Uterus (tissue), 4 donors: ENCODE measurements around the gene PES1. TPM values are rescaled to one million over a fixed set of nuclear protein-coding genes. Genes with fewer than 3 reads are reported as not detected.

Source experiments
- DNase-seq, 2 donors: peaks; one replicate each; pipeline ENCODE4 v3.0.0-alpha.2; 2019 to 2020
- H3K27ac ChIP-seq, 2 donors: fragments of 200-600 bp; sonication (generic); 1 replicate in 1 of 2; 2 replicates in 1 of 2; pipeline ENCODE4 v1.5.1; 2016 to 2018
- H3K27me3 ChIP-seq, 2 donors: fragments of 200-600 bp; sonication (generic); one replicate each; pipeline ENCODE4 v1.5.1; 2018 to 2019; ENCODE audit warnings: control low read depth in 1 of 2
- H3K36me3 ChIP-seq, 2 donors: fragments of 200-600 bp; sonication (generic); one replicate each; pipeline ENCODE4 v1.5.1; 2019; ENCODE audit warnings: control low read depth in 1 of 2
- H3K4me1 ChIP-seq, 2 donors: fragments of 200-600 bp; sonication (generic); one replicate each; pipeline ENCODE4 v1.5.1; 2018 to 2019; ENCODE audit warnings: control low read depth in 1 of 2
- H3K4me3 ChIP-seq, 2 donors: fragments of 200-600 bp; sonication (generic); 1 replicate in 1 of 2; 2 replicates in 1 of 2; pipeline ENCODE4 v1.5.1; 2018 to 2019; ENCODE audit warnings: mild to moderate bottlenecking in 1 of 2
- H3K9me3 ChIP-seq, 2 donors: fragments of 200-600 bp; sonication (generic); one replicate each; pipeline ENCODE4 v1.5.1; 2019; ENCODE audit warnings: control low read depth in 1 of 2
- POLR2A ChIP-seq, 2 donors: fragments of 450-650 bp; IDR thresholded peaks; one replicate each; pipeline ENCODE4 v1.6.1; 2016; ENCODE audit warnings: antibody characterized with exemption in 2 of 2, mild to moderate bottlenecking in 1 of 2, moderate library complexity in 1 of 2
- intact Hi-C: fragments of 100-400 bp; cut with DNase I; formaldehyde crosslinking; loops from one replicate; pipeline ENCODE4 v1.15.1; 2023; ENCODE audit warnings: low total_unique reads
- total RNA-seq, 4 donors: library from RNA; depleted of rRNA in 3 of 4; stranded (reverse); fragments of >200 nt in 3 of 4; gene quantifications; one replicate each; pipeline versions ENCODE4 v1.1.0 to v1.2.4, GENCODE V29; 2014 to 2023
- TF ChIP-seq, protein P1 (sequence below), 4 experiments: fragments of 200-600 bp in 2 of 4; fragments of 450-650 bp in 2 of 4; sonication (generic) in 2 of 4; IDR thresholded peaks; one replicate each; pipeline ENCODE4 v1.5.1; 2016 to 2019; ENCODE audit warnings: antibody characterized with exemption in 4 of 4, mild to moderate bottlenecking in 2 of 4, moderate library complexity in 1 of 4
- donor health status: DM: yes; HTN: yes; CAD: no.

The PES1 gene
- total RNA-seq, 4 donors from 2014 or later = 13.5 to 67.5 (median 44.9) TPM

DNA sequence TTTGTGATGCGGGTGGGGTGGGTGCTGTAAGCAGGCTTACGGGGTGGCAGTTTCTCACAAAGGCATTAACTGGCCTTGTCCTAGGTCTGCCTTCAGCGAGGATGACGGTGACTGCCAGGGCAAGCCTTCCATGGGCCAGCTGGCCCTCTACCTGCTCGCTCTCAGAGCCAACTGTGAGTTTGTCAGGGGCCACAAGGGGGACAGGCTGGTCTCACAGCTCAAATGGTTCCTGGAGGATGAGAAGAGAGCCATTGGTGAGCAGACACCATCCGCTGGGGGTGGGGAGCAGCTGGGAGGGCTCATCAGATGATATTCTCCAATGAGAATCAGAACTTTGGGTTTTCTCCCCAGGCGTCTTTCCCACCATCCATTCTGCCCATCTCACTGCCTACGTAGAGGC, 21.1 kb upstream of the PES1 start:
- peaks cover 0 to 14% of the 10 kb centered on the region in 2 donors for H3K4me1 ChIP-seq
- no peak overlapping the region for H3K27ac ChIP-seq
- H3K9me3 ChIP-seq = no peaks in the 10 kb centered on the region
- TF ChIP-seq, protein P1, sequence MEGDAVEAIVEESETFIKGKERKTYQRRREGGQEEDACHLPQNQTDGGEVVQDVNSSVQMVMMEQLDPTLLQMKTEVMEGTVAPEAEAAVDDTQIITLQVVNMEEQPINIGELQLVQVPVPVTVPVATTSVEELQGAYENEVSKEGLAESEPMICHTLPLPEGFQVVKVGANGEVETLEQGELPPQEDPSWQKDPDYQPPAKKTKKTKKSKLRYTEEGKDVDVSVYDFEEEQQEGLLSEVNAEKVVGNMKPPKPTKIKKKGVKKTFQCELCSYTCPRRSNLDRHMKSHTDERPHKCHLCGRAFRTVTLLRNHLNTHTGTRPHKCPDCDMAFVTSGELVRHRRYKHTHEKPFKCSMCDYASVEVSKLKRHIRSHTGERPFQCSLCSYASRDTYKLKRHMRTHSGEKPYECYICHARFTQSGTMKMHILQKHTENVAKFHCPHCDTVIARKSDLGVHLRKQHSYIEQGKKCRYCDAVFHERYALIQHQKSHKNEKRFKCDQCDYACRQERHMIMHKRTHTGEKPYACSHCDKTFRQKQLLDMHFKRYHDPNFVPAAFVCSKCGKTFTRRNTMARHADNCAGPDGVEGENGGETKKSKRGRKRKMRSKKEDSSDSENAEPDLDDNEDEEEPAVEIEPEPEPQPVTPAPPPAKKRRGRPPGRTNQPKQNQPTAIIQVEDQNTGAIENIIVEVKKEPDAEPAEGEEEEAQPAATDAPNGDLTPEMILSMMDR (IDR thresholded peaks at IDR 0.05) = no peak
- no peak for TF ChIP-seq POLR2A (IDR thresholded peaks at IDR 0.05)
- H3K27me3 ChIP-seq = no peaks in the 10 kb centered on the region
- DNase-seq = no peak
- no peak overlapping the region for H3K4me3 ChIP-seq
- intact Hi-C loops = no loop called here
- H3K36me3 ChIP-seq = no peaks in the 10 kb centered on the region

DNA sequence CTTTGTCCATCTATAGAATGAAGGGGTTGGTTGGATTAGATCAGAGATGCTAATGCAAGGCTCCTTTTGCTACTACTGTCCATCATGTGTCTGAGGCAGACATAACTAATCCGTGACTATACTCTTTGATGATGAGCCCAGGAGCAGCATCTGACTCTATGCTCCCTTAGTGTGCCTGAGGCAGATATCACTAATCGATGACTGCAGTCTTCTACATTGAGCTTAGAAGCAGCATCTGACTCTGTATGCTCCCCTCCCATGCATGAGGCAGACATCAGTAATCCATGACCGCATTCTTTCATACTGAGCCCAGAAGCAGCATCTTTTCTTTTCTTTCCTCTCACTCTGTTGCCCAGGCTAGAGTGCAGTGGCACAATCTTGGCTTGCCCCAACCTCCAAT, 19.5 kb upstream of the PES1 start:
- intact Hi-C loops = no loop called here
- no peaks in the 10 kb centered on the region for H3K36me3 ChIP-seq
- H3K27me3 ChIP-seq = no peaks in the 10 kb centered on the region
- no peaks in the 10 kb centered on the region for H3K9me3 ChIP-seq
- peaks cover 0 to 14% of the 10 kb centered on the region in 2 donors for H3K4me1 ChIP-seq
- no peak overlapping the region for H3K27ac ChIP-seq
- TF ChIP-seq POLR2A (IDR thresholded peaks at IDR 0.05) = no peak
- TF ChIP-seq, protein P1 (IDR thresholded peaks at IDR 0.05) = no peak
- H3K4me3 ChIP-seq = no peak overlapping the region
- no peak for DNase-seq

DNA sequence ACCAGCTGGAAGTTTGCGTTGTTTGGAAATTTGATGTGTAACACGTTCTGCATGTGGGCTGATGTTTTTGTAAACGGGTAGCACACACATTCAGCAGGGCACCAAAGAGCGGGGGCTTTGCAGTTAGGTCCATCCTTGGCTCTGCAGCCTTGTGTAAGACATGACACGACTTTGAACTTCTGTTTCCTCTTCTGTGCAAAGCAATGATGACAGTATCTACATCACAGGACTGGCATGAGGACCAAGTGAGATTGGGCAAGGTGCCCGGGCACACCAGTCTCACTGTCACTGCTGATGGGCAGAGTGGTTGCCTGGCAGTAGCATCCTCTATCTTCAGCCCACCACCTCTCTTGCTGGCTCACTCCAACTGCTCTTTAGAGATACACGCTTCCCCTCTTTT, 18.6 kb upstream of the PES1 start:
- H3K9me3 ChIP-seq = no peaks in the 10 kb centered on the region
- DNase-seq = no peak
- H3K36me3 ChIP-seq = no peaks in the 10 kb centered on the region
- H3K4me3 ChIP-seq = no peak overlapping the region
- peaks cover 0 to 14% of the 10 kb centered on the region in 2 donors for H3K4me1 ChIP-seq
- intact Hi-C loops = no loop called here
- H3K27me3 ChIP-seq = no peaks in the 10 kb centered on the region
- H3K27ac ChIP-seq = peak overlapping the region in 1 of 2 donors; percentile 82
- no peak for TF ChIP-seq POLR2A (IDR thresholded peaks at IDR 0.05)
- TF ChIP-seq, protein P1 (IDR thresholded peaks at IDR 0.05) = no peak

DNA sequence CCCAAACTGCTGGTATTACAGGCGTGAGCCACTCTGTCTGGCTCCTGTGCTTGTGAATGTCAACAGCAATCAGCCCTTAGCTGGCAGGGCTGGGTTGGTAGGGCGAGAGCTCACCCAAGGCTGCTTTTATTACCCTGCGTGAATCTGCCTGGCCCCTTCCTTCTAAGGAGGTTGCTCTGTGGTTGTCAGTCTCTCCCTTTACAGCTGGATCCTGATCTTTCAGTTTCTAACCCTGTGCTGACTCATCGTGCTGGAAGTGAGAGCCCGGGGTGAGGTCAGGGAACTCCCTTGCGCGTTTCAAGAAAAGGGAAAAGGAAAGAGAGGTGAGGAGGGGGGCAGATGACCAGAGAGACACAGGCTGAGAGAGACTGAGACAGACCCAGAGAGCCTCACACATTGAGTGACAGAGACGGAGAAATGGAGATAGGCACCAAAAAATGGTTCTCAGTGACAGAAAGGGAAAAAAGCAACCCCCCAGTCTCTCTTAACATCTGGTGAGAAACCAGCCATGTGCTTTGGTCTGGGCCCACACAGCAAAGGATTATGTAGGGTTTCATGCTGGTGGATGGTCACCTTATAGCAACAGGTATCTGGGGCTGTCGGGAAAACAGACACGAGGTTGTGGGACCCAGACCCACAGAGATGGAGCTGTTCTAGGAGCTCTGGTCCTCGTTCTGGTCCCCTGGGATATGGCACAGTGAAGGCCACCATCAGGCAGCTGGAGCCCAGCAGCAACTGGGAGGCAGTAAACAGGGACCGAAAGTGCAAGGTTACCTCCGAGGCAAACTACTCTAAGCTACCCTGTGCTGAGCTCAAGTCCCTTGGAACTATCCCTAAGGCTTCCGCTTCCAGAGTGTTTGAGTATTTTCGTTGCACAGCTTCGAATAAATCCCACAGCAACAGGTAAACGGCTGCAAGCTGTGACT, 17.8 kb upstream of the PES1 start:
- no peak for TF ChIP-seq POLR2A (IDR thresholded peaks at IDR 0.05)
- TF ChIP-seq, protein P1 (IDR thresholded peaks at IDR 0.05) = no peak
- H3K27me3 ChIP-seq = no peaks in the 10 kb centered on the region
- intact Hi-C loops = no loop called here
- DNase-seq = peak; percentile 55 to 75
- no peak overlapping the region for H3K4me3 ChIP-seq
- no peaks in the 10 kb centered on the region for H3K36me3 ChIP-seq
- peak overlapping the region; percentile 82 to 85 for H3K27ac ChIP-seq
- H3K9me3 ChIP-seq = no peaks in the 10 kb centered on the region
- peaks cover 0 to 14% of the 10 kb centered on the region in 2 donors for H3K4me1 ChIP-seq

DNA sequence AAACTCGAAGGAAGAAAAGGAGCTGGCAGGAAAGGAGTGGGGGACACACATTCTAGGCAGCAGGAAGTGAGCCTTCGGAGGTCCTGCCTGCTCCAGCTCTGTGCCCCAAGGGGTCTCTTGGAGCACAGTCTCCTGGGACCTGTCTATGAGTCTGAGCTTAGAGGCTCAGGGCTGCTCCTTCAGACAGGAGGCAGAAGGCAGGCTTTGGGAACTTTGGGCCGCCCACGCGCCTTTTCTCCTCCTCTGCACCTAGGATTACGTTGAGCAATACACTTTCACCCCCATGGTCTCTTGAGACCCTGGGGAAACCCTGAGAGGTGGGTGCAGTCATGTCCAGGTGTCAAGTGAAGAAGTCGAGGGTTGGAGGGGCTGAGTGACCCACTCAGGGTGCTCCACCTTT, 16.2 kb upstream of the PES1 start:
- Histone ChIP-seq H3K27ac (peak overlapping the region; percentile 82 to 85), H3K36me3 (no peaks in the 10 kb centered on the region)

More for the DNA sequence above, 16.2 kb upstream of the PES1 start:
- H3K4me1 ChIP-seq = peaks cover 0 to 14% of the 10 kb centered on the region in 2 donors
- no peak overlapping the region for H3K4me3 ChIP-seq
- no peaks in the 10 kb centered on the region for H3K27me3 ChIP-seq
- no peak for DNase-seq
- H3K9me3 ChIP-seq = no peaks in the 10 kb centered on the region
- intact Hi-C loops = no loop called here
- TF ChIP-seq, protein P1 (IDR thresholded peaks at IDR 0.05) = no peak
- no peak for TF ChIP-seq POLR2A (IDR thresholded peaks at IDR 0.05)
